Left ventricle myocardium inferior (tissue), 1 donor: ENCODE data around the gene MAPKAPK2. TPM values are rescaled to one million over a fixed set of nuclear protein-coding genes. Genes with fewer than 3 reads are reported as not detected.

Source experiments
- DNase-seq: peaks from one replicate; pipeline ENCODE4 v3.0.0-alpha.2; 2020
- H3K27ac ChIP-seq: fragments of 200-600 bp; replicated peaks from 2 replicates; pipeline ENCODE4 v1.8.0; 2021
- H3K27me3 ChIP-seq: fragments of 200-600 bp; 2 replicates; pipeline ENCODE4 v1.8.0; 2021; ENCODE audit warnings: low read depth
- H3K36me3 ChIP-seq: fragments of 200-600 bp; 2 replicates; pipeline ENCODE4 v1.8.0; 2021
- H3K4me1 ChIP-seq: fragments of 200-600 bp; 2 replicates; pipeline ENCODE4 v1.8.0; 2021
- H3K4me3 ChIP-seq: fragments of 200-600 bp; 2 replicates; pipeline ENCODE4 v1.8.0; 2021; ENCODE audit warnings: mild to moderate bottlenecking, moderate library complexity
- H3K9me3 ChIP-seq: fragments of 200-600 bp; replicated peaks from 2 replicates; pipeline ENCODE4 v1.8.0; 2021
- CTCF ChIP-seq: fragments of 200-600 bp; IDR thresholded peaks from 2 replicates; pipeline ENCODE4 v1.8.0; 2021; ENCODE audit warnings: antibody characterized with exemption, mild to moderate bottlenecking, borderline replicate concordance
- intact Hi-C: fragments of 100-400 bp; cut with micrococcal nuclease; formaldehyde crosslinking; loops from one replicate; pipeline ENCODE4 v1.11.0; 2022
- total RNA-seq: library from RNA; stranded (reverse); fragmentation: NEBNext Ultra II Directional; extraction: Animal tissue kit (Norgen Biotek cat#: 25700); gene quantifications from one replicate; pipeline ENCODE4 v1.2.1, GENCODE V29; 2021
- donor health status: DM: no; HTN: yes; CAD: no; lungs with severe emphysema.

The MAPKAPK2 gene
- total RNA-seq, 1 donor from 2014 or later: 215 TPM

GRCh38 chr1:206657751-206658150 is 27.0 kb upstream of the MAPKAPK2 start:
- TF ChIP-seq CTCF: no peak
- peaks cover 96% of the 10 kb centered on the region for H3K4me1 ChIP-seq
- H3K9me3 ChIP-seq: no peaks in the 10 kb centered on the region
- no peaks in the 10 kb centered on the region for H3K27me3 ChIP-seq
- peak overlapping the region; percentile 96 for H3K27ac ChIP-seq
- peak overlapping the region; percentile 51 for H3K4me3 ChIP-seq
- H3K36me3 ChIP-seq: no peaks in the 10 kb centered on the region
- intact Hi-C loops: no loop called here
- DNase-seq: no peak

GRCh38 chr1:206658264-206658980 is 26.3 kb upstream of the MAPKAPK2 start:
- H3K36me3 ChIP-seq: no peaks in the 10 kb centered on the region
- peak; percentile 60 for DNase-seq
- intact Hi-C loops: no loop called here
- no peaks in the 10 kb centered on the region for H3K9me3 ChIP-seq
- peaks cover 96% of the 10 kb centered on the region for H3K4me1 ChIP-seq
- peak overlapping the region; percentile 96 for H3K27ac ChIP-seq
- H3K4me3 ChIP-seq: peak overlapping the region; percentile 51
- no peaks in the 10 kb centered on the region for H3K27me3 ChIP-seq
- TF ChIP-seq CTCF: peak; percentile 87

GRCh38 chr1:206658981-206659273 is 25.8 kb upstream of the MAPKAPK2 start:
- no peaks in the 10 kb centered on the region for H3K27me3 ChIP-seq
- DNase-seq: no peak
- H3K27ac ChIP-seq: peak overlapping the region; percentile 96
- H3K9me3 ChIP-seq: no peaks in the 10 kb centered on the region
- no peaks in the 10 kb centered on the region for H3K36me3 ChIP-seq
- TF ChIP-seq CTCF: no peak
- peaks cover 97% of the 10 kb centered on the region for H3K4me1 ChIP-seq
- intact Hi-C loops: no loop called here
- peak overlapping the region; percentile 51 for H3K4me3 ChIP-seq

- Histone ChIP-seq H3K9me3 (no peaks in the 10 kb centered on the region), H3K4me3 (no peak overlapping the region), H3K36me3 (no peaks in the 10 kb centered on the region), H3K27me3 (no peaks in the 10 kb centered on the region), H3K4me1 (peaks cover 95% of the 10 kb centered on the region), H3K27ac (peak overlapping the region; percentile 96)
- intact Hi-C loops: no loop called here
- TF ChIP-seq CTCF: no peak
- DNase-seq: no peak
Observed at GRCh38 chr1:206660136-206660535, 24.6 kb upstream of the MAPKAPK2 start.

- H3K4me3 ChIP-seq: no peak overlapping the region
- no peak for TF ChIP-seq CTCF
- H3K4me1 ChIP-seq: peaks cover 85% of the 10 kb centered on the region
- no peak for DNase-seq
- H3K27ac ChIP-seq: peak overlapping the region; percentile 96
- no peaks in the 10 kb centered on the region for H3K9me3 ChIP-seq
- intact Hi-C loops: no loop called here
- no peaks in the 10 kb centered on the region for H3K36me3 ChIP-seq
- H3K27me3 ChIP-seq: no peaks in the 10 kb centered on the region
Observed at GRCh38 chr1:206661161-206661820, 23.4 kb upstream of the MAPKAPK2 start.
